Neural cell (in vitro differentiated cells): ENCODE data around the gene ART5. TPM values are rescaled to one million over a fixed set of nuclear protein-coding genes. Genes with fewer than 3 reads are reported as not detected.

Experiments used
- H2AFZ ChIP-seq: fragments of 200-600, 300-800 bp; sonication (generic), shearing (Covaris generic); 2 replicates; pipeline ENCODE4 v1.6.0; 2014; ENCODE audit warnings: low read depth, mild to moderate bottlenecking, antibody characterized with exemption, low read length, moderate library complexity
- H3F3A ChIP-seq: fragments of 200-600 bp; shearing (Covaris generic); 2 replicates; pipeline ENCODE4 v1.6.1; 2016; ENCODE audit warnings: mild to moderate bottlenecking, moderate library complexity, mixed read lengths, antibody characterized with exemption, low read length; ENCODE audit not compliant: insufficient read depth, poor library complexity, severe bottlenecking
- H3K27ac ChIP-seq: fragments of 200-600, 300-800 bp; sonication (generic), shearing (Covaris generic); 2 replicates; pipeline ENCODE4 v1.5.1; 2014; ENCODE audit warnings: mild to moderate bottlenecking, low read length, moderate library complexity
- H3K27me3 ChIP-seq: fragments of 300-800, 200-600 bp; sonication (generic), shearing (Covaris generic); 2 replicates; pipeline ENCODE4 v1.6.0; 2014; ENCODE audit warnings: mild to moderate bottlenecking, low read depth, low read length, moderate library complexity; ENCODE audit not compliant: insufficient read depth
- H3K36me3 ChIP-seq: fragments of 300-800, 200-600 bp; sonication (generic), shearing (Covaris generic); 2 replicates; pipeline ENCODE4 v1.5.1; 2014; ENCODE audit warnings: mild to moderate bottlenecking, antibody characterized with exemption, low read length, moderate library complexity; ENCODE audit not compliant: insufficient read depth
- H3K4me2 ChIP-seq: fragments of 300-800, 200-600 bp; sonication (generic), shearing (Covaris generic); 2 replicates; pipeline ENCODE4 v1.6.0; 2014; ENCODE audit warnings: mild to moderate bottlenecking, low read length
- H3K4me3 ChIP-seq: fragments of 300-800, 200-600 bp; sonication (generic), shearing (Covaris generic); 2 replicates; pipeline ENCODE4 v1.5.1; 2014; ENCODE audit warnings: mild to moderate bottlenecking, low read length, moderate library complexity
- H3K79me2 ChIP-seq: fragments of 200-600 bp; shearing (Covaris generic); replicated peaks from 2 replicates; pipeline ENCODE4 v1.6.0; 2014; ENCODE audit warnings: mild to moderate bottlenecking, low read length, moderate library complexity; ENCODE audit not compliant: insufficient read depth
- H3K9ac ChIP-seq: fragments of 300-800, 200-600 bp; sonication (generic), shearing (Covaris generic); 2 replicates; pipeline ENCODE4 v1.6.1; 2016; ENCODE audit warnings: mild to moderate bottlenecking, low read length, mixed read lengths
- H3K9me2 ChIP-seq: fragments of 200-600 bp; shearing (Covaris generic); 2 replicates; pipeline ENCODE4 v1.6.1; 2016; ENCODE audit warnings: mild to moderate bottlenecking, low read length, mixed read lengths; ENCODE audit not compliant: insufficient read depth
- H3K9me3 ChIP-seq: fragments of 200-600, 300-800 bp; sonication (generic), shearing (Covaris generic); 2 replicates; pipeline ENCODE4 v1.6.1; 2016; ENCODE audit warnings: mild to moderate bottlenecking, mixed run types, low read length, moderate library complexity, mixed read lengths
- H4K20me1 ChIP-seq: fragments of 200-600 bp; shearing (Covaris generic); 2 replicates; pipeline ENCODE4 v1.6.1; 2016; ENCODE audit warnings: mild to moderate bottlenecking, mixed run types; ENCODE audit not compliant: insufficient read depth
- EP300 ChIP-seq: fragments of 450-650 bp; conservative IDR thresholded peaks from 2 replicates; pipeline ENCODE4 v1.6.1; 2014; ENCODE audit warnings: antibody characterized with exemption, mild to moderate bottlenecking, moderate library complexity; ENCODE audit not compliant: poor library complexity, severe bottlenecking
- EZH2 ChIP-seq: fragments of 200-600, 300-800 bp; shearing (Covaris generic), sonication (generic); IDR thresholded peaks from 2 replicates; pipeline ENCODE4 v1.6.1; 2014; ENCODE audit warnings: antibody characterized with exemption, low read length, borderline replicate concordance, mild to moderate bottlenecking; ENCODE audit not compliant: insufficient read depth, poor library complexity, severe bottlenecking
- MXI1 ChIP-seq: fragments of 450-650 bp; conservative IDR thresholded peaks from 2 replicates; pipeline ENCODE4 v1.6.1; 2014; ENCODE audit warnings: antibody characterized with exemption, mild to moderate bottlenecking; ENCODE audit not compliant: poor library complexity, severe bottlenecking
- POLR2AphosphoS5 ChIP-seq: IDR thresholded peaks from 2 replicates; pipeline ENCODE4 v1.6.1; 2012
- RAD21 ChIP-seq: fragments of 450-650 bp; conservative IDR thresholded peaks from 2 replicates; pipeline ENCODE4 v1.6.1; 2014; ENCODE audit warnings: antibody characterized with exemption, mild to moderate bottlenecking, moderate library complexity
- SMC3 ChIP-seq: fragments of 450-650 bp; conservative IDR thresholded peaks from 2 replicates; pipeline ENCODE4 v1.6.1; 2014; ENCODE audit warnings: antibody characterized with exemption, mild to moderate bottlenecking, moderate library complexity; ENCODE audit not compliant: poor library complexity
- TAF1 ChIP-seq: IDR thresholded peaks from 2 replicates; pipeline ENCODE4 v1.6.1; 2012; ENCODE audit warnings: low read depth
- polyA plus RNA-seq: library from polyadenylated mRNA; depleted of rRNA; stranded (reverse); fragments of >200 nt; gene quantifications from 2 replicates; pipeline ENCODE4 v1.2.3, GENCODE V29; 2014
- TF ChIP-seq, protein P1 (sequence below): IDR thresholded peaks from 2 replicates; pipeline ENCODE4 v1.6.1; 2012; ENCODE audit warnings: borderline replicate concordance
- TF ChIP-seq, protein P2 (sequence below): fragments of 450-650 bp; IDR thresholded peaks from 2 replicates; pipeline ENCODE4 v1.5.1; 2014; ENCODE audit warnings: antibody characterized with exemption, mild to moderate bottlenecking, moderate library complexity; ENCODE audit not compliant: poor library complexity, severe bottlenecking

ART5 gene
- polyA plus RNA-seq, 1 donor from 2014 or later: not detected

DNA sequence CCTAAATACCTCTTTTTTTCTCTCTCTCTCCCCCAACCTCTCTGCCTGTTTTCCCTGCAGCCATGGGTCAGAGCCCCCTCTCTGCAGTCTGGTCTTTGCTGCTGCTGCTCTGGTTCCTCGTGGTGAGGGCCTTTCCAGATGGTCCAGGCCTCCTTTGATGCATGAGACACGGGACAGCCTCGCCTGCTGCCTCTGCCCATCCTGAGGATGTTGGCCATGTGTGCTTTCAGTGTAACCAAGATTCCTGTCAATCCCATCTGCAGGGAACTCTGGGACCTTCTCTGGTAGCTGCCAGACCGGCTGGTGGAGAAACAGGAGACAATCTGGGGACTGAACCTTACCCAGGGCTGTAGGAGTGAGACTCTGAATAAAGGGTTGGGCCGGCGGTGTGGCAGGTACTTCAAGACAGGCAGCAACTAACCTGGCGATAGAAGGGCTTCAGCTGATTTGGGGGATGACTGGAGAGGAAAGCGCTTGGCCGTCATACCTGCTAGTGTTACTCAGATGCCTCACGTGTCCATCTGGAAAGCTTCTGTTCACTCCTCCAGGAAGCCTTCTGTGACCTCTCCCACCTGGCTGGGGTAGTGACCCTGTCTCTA, 22.3 kb upstream of the ART5 start:
- H3K9me3 ChIP-seq: no peaks in the 10 kb centered on the region
- TF ChIP-seq, protein P1, sequence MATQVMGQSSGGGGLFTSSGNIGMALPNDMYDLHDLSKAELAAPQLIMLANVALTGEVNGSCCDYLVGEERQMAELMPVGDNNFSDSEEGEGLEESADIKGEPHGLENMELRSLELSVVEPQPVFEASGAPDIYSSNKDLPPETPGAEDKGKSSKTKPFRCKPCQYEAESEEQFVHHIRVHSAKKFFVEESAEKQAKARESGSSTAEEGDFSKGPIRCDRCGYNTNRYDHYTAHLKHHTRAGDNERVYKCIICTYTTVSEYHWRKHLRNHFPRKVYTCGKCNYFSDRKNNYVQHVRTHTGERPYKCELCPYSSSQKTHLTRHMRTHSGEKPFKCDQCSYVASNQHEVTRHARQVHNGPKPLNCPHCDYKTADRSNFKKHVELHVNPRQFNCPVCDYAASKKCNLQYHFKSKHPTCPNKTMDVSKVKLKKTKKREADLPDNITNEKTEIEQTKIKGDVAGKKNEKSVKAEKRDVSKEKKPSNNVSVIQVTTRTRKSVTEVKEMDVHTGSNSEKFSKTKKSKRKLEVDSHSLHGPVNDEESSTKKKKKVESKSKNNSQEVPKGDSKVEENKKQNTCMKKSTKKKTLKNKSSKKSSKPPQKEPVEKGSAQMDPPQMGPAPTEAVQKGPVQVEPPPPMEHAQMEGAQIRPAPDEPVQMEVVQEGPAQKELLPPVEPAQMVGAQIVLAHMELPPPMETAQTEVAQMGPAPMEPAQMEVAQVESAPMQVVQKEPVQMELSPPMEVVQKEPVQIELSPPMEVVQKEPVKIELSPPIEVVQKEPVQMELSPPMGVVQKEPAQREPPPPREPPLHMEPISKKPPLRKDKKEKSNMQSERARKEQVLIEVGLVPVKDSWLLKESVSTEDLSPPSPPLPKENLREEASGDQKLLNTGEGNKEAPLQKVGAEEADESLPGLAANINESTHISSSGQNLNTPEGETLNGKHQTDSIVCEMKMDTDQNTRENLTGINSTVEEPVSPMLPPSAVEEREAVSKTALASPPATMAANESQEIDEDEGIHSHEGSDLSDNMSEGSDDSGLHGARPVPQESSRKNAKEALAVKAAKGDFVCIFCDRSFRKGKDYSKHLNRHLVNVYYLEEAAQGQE: no peak
- TF ChIP-seq MXI1 (no peak), EP300 (no peak), SMC3 (no peak), POLR2AphosphoS5 (no peak), TAF1 (no peak), RAD21 (no peak), EZH2 (no peak)
- TF ChIP-seq, protein P2, sequence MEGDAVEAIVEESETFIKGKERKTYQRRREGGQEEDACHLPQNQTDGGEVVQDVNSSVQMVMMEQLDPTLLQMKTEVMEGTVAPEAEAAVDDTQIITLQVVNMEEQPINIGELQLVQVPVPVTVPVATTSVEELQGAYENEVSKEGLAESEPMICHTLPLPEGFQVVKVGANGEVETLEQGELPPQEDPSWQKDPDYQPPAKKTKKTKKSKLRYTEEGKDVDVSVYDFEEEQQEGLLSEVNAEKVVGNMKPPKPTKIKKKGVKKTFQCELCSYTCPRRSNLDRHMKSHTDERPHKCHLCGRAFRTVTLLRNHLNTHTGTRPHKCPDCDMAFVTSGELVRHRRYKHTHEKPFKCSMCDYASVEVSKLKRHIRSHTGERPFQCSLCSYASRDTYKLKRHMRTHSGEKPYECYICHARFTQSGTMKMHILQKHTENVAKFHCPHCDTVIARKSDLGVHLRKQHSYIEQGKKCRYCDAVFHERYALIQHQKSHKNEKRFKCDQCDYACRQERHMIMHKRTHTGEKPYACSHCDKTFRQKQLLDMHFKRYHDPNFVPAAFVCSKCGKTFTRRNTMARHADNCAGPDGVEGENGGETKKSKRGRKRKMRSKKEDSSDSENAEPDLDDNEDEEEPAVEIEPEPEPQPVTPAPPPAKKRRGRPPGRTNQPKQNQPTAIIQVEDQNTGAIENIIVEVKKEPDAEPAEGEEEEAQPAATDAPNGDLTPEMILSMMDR: no peak
- no peak overlapping the region for H3K27ac ChIP-seq
- H3F3A ChIP-seq: no peaks in the 10 kb centered on the region
- no peaks in the 10 kb centered on the region for H3K9me2 ChIP-seq
- no peak overlapping the region for H3K9ac ChIP-seq
- no peaks in the 10 kb centered on the region for H3K27me3 ChIP-seq
- H3K4me3 ChIP-seq: no peak overlapping the region
- H3K36me3 ChIP-seq: peaks cover 7% of the 10 kb centered on the region
- no peaks in the 10 kb centered on the region for H3K79me2 ChIP-seq
- no peaks in the 10 kb centered on the region for H4K20me1 ChIP-seq
- no peak overlapping the region for H3K4me2 ChIP-seq
- no peak overlapping the region for H2AFZ ChIP-seq

DNA sequence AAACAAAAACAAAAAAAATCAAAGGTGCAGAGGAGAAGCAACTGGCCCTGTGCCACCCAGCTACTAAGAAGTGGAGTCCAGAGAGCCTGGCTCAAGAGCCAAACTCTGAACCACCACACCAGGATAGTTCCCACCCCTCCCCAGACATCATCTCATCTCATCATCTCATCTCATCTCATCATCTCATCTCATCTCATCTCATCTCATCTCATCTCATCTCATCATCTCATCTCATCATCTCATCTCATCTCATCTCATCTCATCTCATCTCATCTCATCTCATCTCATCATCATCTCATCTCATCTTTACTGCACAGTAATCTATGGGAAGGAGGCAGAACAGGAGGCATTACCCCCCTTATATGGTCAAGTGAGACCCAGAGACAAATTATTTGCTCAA, 21.1 kb upstream of the ART5 start:
- no peak for TF ChIP-seq TAF1
- TF ChIP-seq, protein P2: no peak
- TF ChIP-seq POLR2AphosphoS5: no peak
- TF ChIP-seq SMC3: no peak
- no peak for TF ChIP-seq EZH2
- no peak for TF ChIP-seq EP300
- TF ChIP-seq RAD21: no peak
- TF ChIP-seq, protein P1: no peak
- TF ChIP-seq MXI1: no peak
- H2AFZ ChIP-seq: no peak overlapping the region
- no peaks in the 10 kb centered on the region for H3K9me2 ChIP-seq
- H3F3A ChIP-seq: no peaks in the 10 kb centered on the region
- H3K9ac ChIP-seq: no peak overlapping the region
- H3K36me3 ChIP-seq: peaks cover 7% of the 10 kb centered on the region
- no peaks in the 10 kb centered on the region for H3K9me3 ChIP-seq
- H3K27ac ChIP-seq: no peak overlapping the region
- H3K4me2 ChIP-seq: no peak overlapping the region
- H4K20me1 ChIP-seq: no peaks in the 10 kb centered on the region
- no peak overlapping the region for H3K4me3 ChIP-seq
- no peaks in the 10 kb centered on the region for H3K27me3 ChIP-seq
- H3K79me2 ChIP-seq: no peaks in the 10 kb centered on the region
